Activated naive CD8-positive, alpha-beta T cell treated with anti-CD3 and anti-CD28 coated beads for 36 hours (primary cell): ENCODE measurements around the gene KRT81. TPM values are rescaled to one million over a fixed set of nuclear protein-coding genes. Genes with fewer than 3 reads are reported as not detected.
"Not testable (repeated sequence)": the region's sequence is repeated elsewhere in the genome, so short reads cannot be mapped to it uniquely, and the experiment has no call there.

Experiments
- DNase-seq: peaks from one replicate; pipeline ENCODE4 v3.0.0; 2021
- H3K27ac Mint-ChIP-seq: one replicate; pipeline ENCODE4 v1.8.0; 2022; ENCODE audit warnings: mild to moderate bottlenecking, moderate library complexity, mixed read lengths
- H3K27me3 Mint-ChIP-seq: one replicate; pipeline ENCODE4 v1.8.0; 2022; ENCODE audit warnings: mild to moderate bottlenecking, mixed read lengths
- H3K36me3 Mint-ChIP-seq: one replicate; pipeline ENCODE4 v1.8.0; 2021; ENCODE audit warnings: mild to moderate bottlenecking, mixed read lengths
- H3K4me1 Mint-ChIP-seq: one replicate; pipeline ENCODE4 v1.8.0; 2021; ENCODE audit warnings: mixed read lengths
- H3K4me3 Mint-ChIP-seq: one replicate; pipeline ENCODE4 v1.8.0; 2022; ENCODE audit warnings: mild to moderate bottlenecking, moderate library complexity, mixed read lengths
- H3K9me3 Mint-ChIP-seq: one replicate; pipeline ENCODE4 v1.8.0; 2022; ENCODE audit warnings: mixed read lengths
- total RNA-seq, 2 experiments: library from RNA; stranded (reverse); gene quantifications; one replicate each; pipeline ENCODE4 v1.2.3, GENCODE V29; 2021

Gene KRT81
- total RNA-seq, 2 experiments from 2014 or later: not detected

DNA sequence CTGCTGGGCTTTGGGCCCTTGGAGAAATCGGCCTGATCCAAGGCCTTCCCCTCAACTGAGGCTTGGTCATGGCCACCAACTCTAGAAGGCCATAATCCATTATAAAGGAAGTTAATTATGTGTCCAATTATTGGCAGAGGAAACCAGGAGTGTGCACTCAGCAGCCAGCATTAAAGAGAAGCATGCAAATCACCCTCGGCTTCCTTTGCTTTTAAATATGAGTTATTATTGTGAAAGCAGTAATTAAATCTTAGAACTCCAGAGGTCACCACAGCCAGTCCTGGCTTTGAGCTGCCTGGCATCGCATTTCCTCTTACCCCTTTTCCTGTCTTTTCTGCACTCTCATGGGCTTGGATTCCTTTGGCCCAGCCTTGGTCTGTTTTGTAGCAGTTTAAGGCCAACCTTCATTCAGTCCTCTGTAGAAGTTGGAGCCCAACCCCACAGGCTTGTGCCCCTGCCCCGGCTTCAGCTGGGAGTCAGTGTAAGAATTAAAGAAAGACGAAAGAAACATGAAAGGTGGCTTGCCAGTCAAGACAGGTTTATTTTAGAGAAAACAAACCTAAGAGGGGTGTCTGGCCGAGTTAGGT lies 31.6 kb downstream of the KRT81 start:
- no peaks in the 10 kb centered on the region for H3K9me3 Mint-ChIP-seq
- H3K36me3 Mint-ChIP-seq: no peaks in the 10 kb centered on the region
- H3K4me3 Mint-ChIP-seq: no peak overlapping the region
- peaks cover 68% of the 10 kb centered on the region for H3K27me3 Mint-ChIP-seq
- no peak overlapping the region for H3K27ac Mint-ChIP-seq
- peaks cover 10% of the 10 kb centered on the region for H3K4me1 Mint-ChIP-seq
- no peak for DNase-seq

- H3K4me1 Mint-ChIP-seq: peaks cover 10% of the 10 kb centered on the region
- H3K9me3 Mint-ChIP-seq: no peaks in the 10 kb centered on the region
- peaks cover 62% of the 10 kb centered on the region for H3K27me3 Mint-ChIP-seq
- H3K27ac Mint-ChIP-seq: no peak overlapping the region
- no peak overlapping the region for H3K4me3 Mint-ChIP-seq
- H3K36me3 Mint-ChIP-seq: no peaks in the 10 kb centered on the region
- no peak for DNase-seq
Measured at GRCh38 chr12:52258335-52258901, 32.9 kb downstream of the KRT81 start.

DNA sequence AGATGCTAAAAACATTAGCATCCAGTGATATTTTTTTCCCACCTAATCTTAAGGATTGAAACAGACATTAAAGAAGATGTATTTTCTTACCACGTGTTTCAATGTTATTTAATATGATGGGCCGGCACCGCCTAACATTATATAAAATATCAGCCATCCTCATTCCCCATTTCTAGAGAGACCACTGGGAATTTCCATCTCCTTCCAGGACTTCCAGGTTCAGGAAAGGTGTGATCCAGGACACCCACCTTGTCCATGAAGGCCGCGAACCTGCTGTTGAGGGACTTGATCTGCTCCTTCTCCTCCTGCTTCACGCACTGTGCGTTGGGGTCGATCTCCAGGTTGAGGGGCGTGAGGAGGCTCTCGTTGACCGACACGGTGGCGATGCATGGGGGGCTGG lies 33.4 kb downstream of the KRT81 start:
- not testable (repeated sequence) for H3K9me3 Mint-ChIP-seq, H3K4me3 Mint-ChIP-seq, H3K27ac Mint-ChIP-seq, H3K36me3 Mint-ChIP-seq, DNase-seq
- Mint-ChIP-seq H3K4me1 (peaks cover 10% of the 10 kb centered on the region), H3K27me3 (peaks cover 62% of the 10 kb centered on the region)

DNA sequence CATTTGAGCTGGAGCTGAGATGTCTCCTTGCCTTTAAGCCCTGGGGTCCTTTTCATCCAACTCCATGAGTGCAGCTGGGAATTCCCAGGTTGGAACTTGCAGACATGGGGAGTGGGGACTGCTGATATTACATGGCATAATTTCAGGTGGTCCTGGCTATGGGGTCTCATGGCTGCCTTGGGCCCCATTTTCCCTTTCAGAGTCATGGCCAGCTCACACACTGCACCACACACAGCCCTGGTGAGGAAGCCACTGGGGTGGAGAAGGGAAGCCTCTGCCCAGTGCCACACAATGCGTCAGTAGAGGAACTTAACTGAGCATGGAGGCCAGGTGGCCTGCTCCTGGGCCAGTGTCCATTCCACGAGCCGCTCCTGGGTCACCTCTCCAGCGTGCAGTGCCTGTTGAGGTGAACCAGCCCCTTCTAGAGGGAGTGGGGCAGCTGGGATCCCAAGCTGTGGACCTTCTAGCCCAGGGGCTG lies 34.2 kb downstream of the KRT81 start:
- H3K4me1 Mint-ChIP-seq: peaks cover 10% of the 10 kb centered on the region
- no peak for DNase-seq
- H3K36me3 Mint-ChIP-seq: no peaks in the 10 kb centered on the region
- no peak overlapping the region for H3K4me3 Mint-ChIP-seq
- no peak overlapping the region for H3K27ac Mint-ChIP-seq
- H3K9me3 Mint-ChIP-seq: no peaks in the 10 kb centered on the region
- H3K27me3 Mint-ChIP-seq: peaks cover 59% of the 10 kb centered on the region

DNA sequence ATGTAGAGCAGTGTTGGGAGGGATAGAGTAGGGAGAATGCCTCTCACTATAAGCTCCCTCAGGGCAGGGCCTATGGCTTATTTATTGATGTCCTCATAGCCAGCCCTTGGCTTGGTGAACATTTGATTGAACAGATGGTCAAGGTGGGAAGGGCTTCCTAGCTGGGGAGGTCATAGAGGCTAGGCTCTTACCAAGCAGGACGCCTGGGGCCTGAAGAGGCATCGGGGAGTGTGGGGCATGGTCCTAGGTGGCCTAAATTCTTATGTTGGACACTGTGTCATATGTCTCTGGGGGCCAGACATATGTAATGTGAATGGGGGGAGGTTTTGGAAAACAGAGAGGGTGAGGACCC lies 34.8 kb downstream of the KRT81 start:
- H3K27me3 Mint-ChIP-seq: peaks cover 64% of the 10 kb centered on the region

GRCh38 chr12:52255926-52256583 lies 35.3 kb downstream of the KRT81 start:
- Mint-ChIP-seq H3K27me3 (peaks cover 67% of the 10 kb centered on the region), H3K36me3 (peaks cover 2% of the 10 kb centered on the region), H3K9me3 (no peaks in the 10 kb centered on the region), H3K27ac (no peak overlapping the region), H3K4me1 (peaks cover 18% of the 10 kb centered on the region), H3K4me3 (no peak overlapping the region)
- no peak for DNase-seq

More for the DNA sequence above, 34.8 kb downstream of the KRT81 start:
- peaks cover 14% of the 10 kb centered on the region for H3K4me1 Mint-ChIP-seq
- DNase-seq: no peak
- H3K9me3 Mint-ChIP-seq: no peaks in the 10 kb centered on the region
- no peak overlapping the region for H3K4me3 Mint-ChIP-seq
- H3K36me3 Mint-ChIP-seq: peaks cover 2% of the 10 kb centered on the region
- no peak overlapping the region for H3K27ac Mint-ChIP-seq

- H3K36me3 Mint-ChIP-seq: peaks cover 2% of the 10 kb centered on the region
- H3K9me3 Mint-ChIP-seq: no peaks in the 10 kb centered on the region
- no peak overlapping the region for H3K4me3 Mint-ChIP-seq
- H3K27ac Mint-ChIP-seq: no peak overlapping the region
- peaks cover 14% of the 10 kb centered on the region for H3K4me1 Mint-ChIP-seq
- peaks cover 64% of the 10 kb centered on the region for H3K27me3 Mint-ChIP-seq
- DNase-seq: no peak
Measured at GRCh38 chr12:52254965-52255751, 36.2 kb downstream of the KRT81 start.

DNA sequence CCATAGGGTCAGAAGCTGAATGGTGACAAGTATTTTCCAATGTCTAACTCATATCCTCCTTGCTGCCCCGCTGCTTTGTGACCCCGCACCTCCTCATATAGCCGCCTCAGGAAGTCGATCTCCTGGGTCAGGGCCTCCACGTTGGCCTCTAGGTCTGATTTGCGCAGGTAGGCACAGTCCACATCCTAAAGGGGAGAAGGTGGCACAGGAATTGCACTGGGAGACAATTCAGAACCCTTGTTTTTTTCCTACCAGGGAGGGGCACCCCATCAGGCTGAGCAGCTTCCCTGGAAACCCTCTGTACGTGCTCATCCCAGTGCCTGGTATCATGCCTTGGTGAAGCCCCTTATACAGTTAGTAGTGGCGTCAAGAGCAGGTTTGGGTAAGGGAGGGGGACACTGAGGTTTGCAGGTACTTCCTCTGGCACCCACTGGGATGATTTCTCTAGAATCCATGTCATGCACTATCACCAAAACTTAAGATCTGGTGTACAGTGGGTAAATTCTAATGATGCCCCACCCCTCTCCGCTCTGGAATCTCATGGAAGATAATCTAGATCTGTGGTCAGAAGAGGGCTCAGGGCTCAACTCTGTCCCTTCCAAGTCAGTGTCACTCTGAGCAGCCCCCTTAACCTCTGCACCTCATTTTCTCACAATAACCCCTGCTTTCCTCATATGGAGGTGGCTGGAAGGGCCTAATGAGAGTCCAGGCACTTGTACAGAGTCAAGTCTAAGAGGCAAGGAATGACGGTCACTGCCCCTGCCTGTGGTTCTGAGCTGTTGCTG lies 37.0 kb downstream of the KRT81 start:
- Mint-ChIP-seq H3K36me3 (peaks cover 2% of the 10 kb centered on the region), H3K27me3 (peaks cover 65% of the 10 kb centered on the region), H3K27ac (no peak overlapping the region), H3K9me3 (no peaks in the 10 kb centered on the region), H3K4me3 (no peak overlapping the region), H3K4me1 (peaks cover 15% of the 10 kb centered on the region)
- no peak for DNase-seq

- peaks cover 2% of the 10 kb centered on the region for H3K36me3 Mint-ChIP-seq
- H3K4me3 Mint-ChIP-seq: no peak overlapping the region
- peaks cover 15% of the 10 kb centered on the region for H3K4me1 Mint-ChIP-seq
- no peaks in the 10 kb centered on the region for H3K9me3 Mint-ChIP-seq
- no peak overlapping the region for H3K27ac Mint-ChIP-seq
- no peak for DNase-seq
- H3K27me3 Mint-ChIP-seq: peaks cover 65% of the 10 kb centered on the region
Measured at GRCh38 chr12:52253391-52254179, 37.7 kb downstream of the KRT81 start.

DNA sequence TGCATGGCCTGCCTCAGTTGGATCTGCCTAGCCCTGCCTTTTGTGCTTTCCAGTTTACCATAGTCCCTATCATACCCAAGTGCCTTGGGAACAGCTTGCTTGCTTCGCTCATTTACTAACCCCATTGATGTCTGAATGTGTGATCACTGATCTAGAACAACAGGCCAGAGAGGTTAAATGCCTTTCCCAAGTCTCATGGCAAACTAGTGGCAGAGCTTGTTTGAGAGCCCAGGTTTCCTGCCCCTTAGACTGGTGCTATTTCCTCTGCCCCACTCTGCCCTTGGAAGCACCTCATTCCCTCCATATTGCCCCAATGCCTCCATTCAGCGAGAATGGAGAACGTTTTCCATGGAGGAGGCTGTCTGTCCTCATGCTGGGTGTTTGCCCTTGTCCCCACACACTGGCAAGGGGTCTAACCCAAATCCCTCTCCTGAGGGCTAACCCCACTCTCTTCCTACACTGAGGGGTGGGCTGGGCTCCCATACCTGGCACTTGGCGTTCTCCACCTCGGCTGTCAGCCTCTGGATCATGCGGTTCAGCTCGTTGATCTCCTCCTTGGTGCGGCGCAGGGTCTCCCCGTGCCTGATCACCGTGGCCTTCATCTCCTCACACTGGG lies 38.5 kb downstream of the KRT81 start:
- peaks cover 12% of the 10 kb centered on the region for H3K4me1 Mint-ChIP-seq
- no peak overlapping the region for H3K4me3 Mint-ChIP-seq
- H3K36me3 Mint-ChIP-seq: peaks cover 2% of the 10 kb centered on the region
- DNase-seq: no peak
- no peaks in the 10 kb centered on the region for H3K9me3 Mint-ChIP-seq
- peaks cover 67% of the 10 kb centered on the region for H3K27me3 Mint-ChIP-seq
- H3K27ac Mint-ChIP-seq: no peak overlapping the region

- not testable (repeated sequence) for H3K9me3 Mint-ChIP-seq, H3K36me3 Mint-ChIP-seq, H3K27ac Mint-ChIP-seq, DNase-seq, H3K4me3 Mint-ChIP-seq
- H3K27me3 Mint-ChIP-seq: peaks cover 67% of the 10 kb centered on the region
- H3K4me1 Mint-ChIP-seq: peaks cover 13% of the 10 kb centered on the region
Measured at GRCh38 chr12:52252175-52252615, 39.1 kb downstream of the KRT81 start.

- H3K27me3 Mint-ChIP-seq: peaks cover 61% of the 10 kb centered on the region
Measured at GRCh38 chr12:52251367-52252051, 39.8 kb downstream of the KRT81 start.

More at GRCh38 chr12:52251367-52252051, 39.8 kb downstream of the KRT81 start:
- Mint-ChIP-seq H3K4me3 (no peak overlapping the region), H3K4me1 (peaks cover 15% of the 10 kb centered on the region), H3K36me3 (peaks cover 2% of the 10 kb centered on the region), H3K9me3 (no peaks in the 10 kb centered on the region), H3K27ac (no peak overlapping the region)
- DNase-seq: no peak
